Mesendoderm (in vitro differentiated cells): Measurements from ENCODE around the gene CNTN4.
A peak's percentile ranks its signal among the peaks of the same experiment; 100 is the strongest.

Source experiments
- DNase-seq: peaks from one replicate; pipeline ENCODE4 v3.0.0; 2013
- H2AK5ac ChIP-seq: 2 replicates; pipeline ENCODE4 v1.6.1; 2013; ENCODE audit warnings: low read length, inconsistent platforms
- H2BK120ac ChIP-seq: 2 replicates; pipeline ENCODE4 v1.6.1; 2013; ENCODE audit warnings: low read depth, mild to moderate bottlenecking, low read length, moderate library complexity, mixed read lengths
- H2BK15ac ChIP-seq: replicated peaks from 2 replicates; pipeline ENCODE4 v1.6.1; 2013; ENCODE audit warnings: low read depth, mild to moderate bottlenecking, moderate library complexity
- H2BK5ac ChIP-seq: 2 replicates; pipeline ENCODE4 v1.6.1; 2013; ENCODE audit warnings: low read length, inconsistent platforms
- H3K18ac ChIP-seq: 2 replicates; pipeline ENCODE4 v1.6.1; 2013; ENCODE audit warnings: mild to moderate bottlenecking, low read length, mixed read lengths
- H3K23ac ChIP-seq: one replicate; pipeline ENCODE4 v1.6.1; 2013; ENCODE audit warnings: low read length
- H3K27ac ChIP-seq: 2 replicates; pipeline ENCODE4 v1.5.1; 2013; ENCODE audit warnings: low read depth, mild to moderate bottlenecking, inconsistent platforms, low read length, moderate library complexity
- H3K27me3 ChIP-seq: 2 replicates; pipeline ENCODE4 v1.6.1; 2013; ENCODE audit warnings: low read length, control low read depth, mild to moderate bottlenecking, inconsistent platforms; ENCODE audit not compliant: insufficient read depth, poor library complexity
- H3K36me3 ChIP-seq: 2 replicates; pipeline ENCODE4 v1.6.1; 2013; ENCODE audit warnings: low read length, inconsistent platforms; ENCODE audit not compliant: control insufficient read depth, insufficient read depth
- H3K4ac ChIP-seq: one replicate; pipeline ENCODE4 v1.6.1; 2013; ENCODE audit warnings: low read depth, mild to moderate bottlenecking, low read length, moderate library complexity
- H3K4me1 ChIP-seq: 2 replicates; pipeline ENCODE4 v1.6.1; 2013; ENCODE audit warnings: low read depth, low read length, inconsistent platforms; ENCODE audit not compliant: control insufficient read depth
- H3K4me2 ChIP-seq: 2 replicates; pipeline ENCODE4 v1.6.1; 2013; ENCODE audit warnings: low read length
- H3K4me3 ChIP-seq: 2 replicates; pipeline ENCODE4 v1.5.1; 2013; ENCODE audit warnings: mild to moderate bottlenecking, low read length
- H3K56ac ChIP-seq: one replicate; pipeline ENCODE4 v1.6.1; 2013; ENCODE audit warnings: low read length
- H3K79me1 ChIP-seq: 2 replicates; pipeline ENCODE4 v1.6.1; 2013; ENCODE audit warnings: low read length, inconsistent platforms
- H3K79me2 ChIP-seq: 2 replicates; pipeline ENCODE4 v1.6.1; 2013; ENCODE audit warnings: mild to moderate bottlenecking, low read length; ENCODE audit not compliant: control insufficient read depth, insufficient read depth
- H3K9ac ChIP-seq: 2 replicates; pipeline ENCODE4 v1.6.1; 2013; ENCODE audit warnings: low read length, inconsistent platforms
- H4K5ac ChIP-seq: one replicate; pipeline ENCODE4 v1.6.1; 2013; ENCODE audit warnings: low read length
- H4K8ac ChIP-seq: one replicate; pipeline ENCODE4 v1.6.1; 2013; ENCODE audit warnings: low read depth, mild to moderate bottlenecking, control low read depth, low read length, moderate library complexity
- WGBS: extraction: QIAGEN DNeasy Blood & Tissue Kit; methylation state at CpG from one replicate; pipeline ENCODE4 v1.1.7; 2013; ENCODE audit warnings: low lambda C conversion rate, missing lambda C conversion rate; ENCODE audit not compliant: insufficient coverage; ENCODE audit errors: extremely low coverage; 5-methylcytosine and 5-hydroxymethylcytosine counted together

Gene CNTN4

GRCh38 chr3:2597615-2598014 is 498.9 kb downstream of the CNTN4 start:
- Histone ChIP-seq H2BK15ac (no peak overlapping the region), H3K4me1 (no peaks in the 10 kb centered on the region)

GRCh38 chr3:2599471-2599870 is 500.8 kb downstream of the CNTN4 start:
- no peak for DNase-seq
- no peaks in the 10 kb centered on the region for H3K79me2 ChIP-seq

More at GRCh38 chr3:2597615-2598014, 498.9 kb downstream of the CNTN4 start:
- no peak overlapping the region for H4K5ac ChIP-seq
- no peak overlapping the region for H2BK5ac ChIP-seq
- H3K4me3 ChIP-seq, result no peak overlapping the region
- no peak overlapping the region for H3K4me2 ChIP-seq
- H3K79me1 ChIP-seq, result no peaks in the 10 kb centered on the region
- H3K27me3 ChIP-seq, result no peaks in the 10 kb centered on the region
- no peak overlapping the region for H3K9ac ChIP-seq
- H3K23ac ChIP-seq, result no peak overlapping the region
- H2AK5ac ChIP-seq, result no peak overlapping the region
- H2BK120ac ChIP-seq, result no peak overlapping the region
- no peak overlapping the region for H3K18ac ChIP-seq
- H3K36me3 ChIP-seq, result no peaks in the 10 kb centered on the region
- H4K8ac ChIP-seq, result no peak overlapping the region
- H3K56ac ChIP-seq, result no peak overlapping the region
- no peak overlapping the region for H3K4ac ChIP-seq
- H3K79me2 ChIP-seq, result no peaks in the 10 kb centered on the region
- no CpG with 5 or more reads among the region's 3 CpGs for WGBS
- no peak for DNase-seq
- H3K27ac ChIP-seq, result no peak overlapping the region

GRCh38 chr3:2603692-2604289 is 505.1 kb downstream of the CNTN4 start:
- Histone ChIP-seq H3K4me2 (no peak overlapping the region), H3K36me3 (no peaks in the 10 kb centered on the region), H3K9ac (no peak overlapping the region), H3K4me1 (no peaks in the 10 kb centered on the region), H4K8ac (no peak overlapping the region), H3K79me2 (no peaks in the 10 kb centered on the region), H3K23ac (no peak overlapping the region), H3K27ac (no peak overlapping the region), H3K27me3 (no peaks in the 10 kb centered on the region), H3K79me1 (no peaks in the 10 kb centered on the region), H3K18ac (no peak overlapping the region), H2BK15ac (no peak overlapping the region), H3K56ac (no peak overlapping the region), H2BK120ac (no peak overlapping the region), H3K4me3 (no peak overlapping the region), H3K4ac (no peak overlapping the region), H2BK5ac (no peak overlapping the region), H2AK5ac (no peak overlapping the region), H4K5ac (no peak overlapping the region)
- WGBS, result no CpG with 5 or more reads among the region's 5 CpGs
- DNase-seq, result no peak

More at GRCh38 chr3:2599471-2599870, 500.8 kb downstream of the CNTN4 start:
- H3K56ac ChIP-seq, result no peak overlapping the region
- H2BK120ac ChIP-seq, result no peak overlapping the region
- H2BK15ac ChIP-seq, result no peak overlapping the region
- H3K36me3 ChIP-seq, result no peaks in the 10 kb centered on the region
- H4K8ac ChIP-seq, result no peak overlapping the region
- H3K23ac ChIP-seq, result no peak overlapping the region
- H2BK5ac ChIP-seq, result no peak overlapping the region
- H3K9ac ChIP-seq, result no peak overlapping the region
- no peak overlapping the region for H3K4me3 ChIP-seq
- H3K18ac ChIP-seq, result no peak overlapping the region
- no peak overlapping the region for H3K4me2 ChIP-seq
- no peak overlapping the region for H2AK5ac ChIP-seq
- no peak overlapping the region for H3K4ac ChIP-seq
- H4K5ac ChIP-seq, result no peak overlapping the region
- no peaks in the 10 kb centered on the region for H3K27me3 ChIP-seq
- H3K27ac ChIP-seq, result no peak overlapping the region
- WGBS, result no CpG with 5 or more reads among the region's 1 CpG
- H3K79me1 ChIP-seq, result no peaks in the 10 kb centered on the region
- no peaks in the 10 kb centered on the region for H3K4me1 ChIP-seq

- H3K4me2 ChIP-seq, result no peak overlapping the region
- H3K79me1 ChIP-seq, result no peaks in the 10 kb centered on the region
- H3K9ac ChIP-seq, result no peak overlapping the region
- no peak overlapping the region for H3K23ac ChIP-seq
- H3K4me1 ChIP-seq, result no peaks in the 10 kb centered on the region
- H3K4me3 ChIP-seq, result no peak overlapping the region
- H3K27me3 ChIP-seq, result no peaks in the 10 kb centered on the region
- no peak overlapping the region for H4K5ac ChIP-seq
- no peaks in the 10 kb centered on the region for H3K79me2 ChIP-seq
- no peak overlapping the region for H2BK5ac ChIP-seq
- H2AK5ac ChIP-seq, result no peak overlapping the region
- H4K8ac ChIP-seq, result no peak overlapping the region
- H3K18ac ChIP-seq, result no peak overlapping the region
- no peak overlapping the region for H3K56ac ChIP-seq
- H3K36me3 ChIP-seq, result no peaks in the 10 kb centered on the region
- WGBS, result no CpG with 5 or more reads among the region's 3 CpGs
- no peak overlapping the region for H3K27ac ChIP-seq
- H2BK15ac ChIP-seq, result no peak overlapping the region
- no peak for DNase-seq
- no peak overlapping the region for H3K4ac ChIP-seq
- no peak overlapping the region for H2BK120ac ChIP-seq
Measured at GRCh38 chr3:2614578-2614977, 515.9 kb downstream of the CNTN4 start.

- no peak overlapping the region for H2AK5ac ChIP-seq
- H3K4me3 ChIP-seq, result no peak overlapping the region
- H3K56ac ChIP-seq, result no peak overlapping the region
- H3K27me3 ChIP-seq, result no peaks in the 10 kb centered on the region
- H3K18ac ChIP-seq, result no peak overlapping the region
- H3K4me1 ChIP-seq, result no peaks in the 10 kb centered on the region
- H3K36me3 ChIP-seq, result no peaks in the 10 kb centered on the region
- no peak overlapping the region for H3K23ac ChIP-seq
- H2BK120ac ChIP-seq, result no peak overlapping the region
- no peak overlapping the region for H3K4me2 ChIP-seq
- H3K79me1 ChIP-seq, result no peaks in the 10 kb centered on the region
- no peak overlapping the region for H3K9ac ChIP-seq
- H4K8ac ChIP-seq, result no peak overlapping the region
- no peak overlapping the region for H3K27ac ChIP-seq
- no peaks in the 10 kb centered on the region for H3K79me2 ChIP-seq
- no peak overlapping the region for H4K5ac ChIP-seq
- H2BK5ac ChIP-seq, result no peak overlapping the region
- no peak overlapping the region for H2BK15ac ChIP-seq
- no peak for DNase-seq
- H3K4ac ChIP-seq, result no peak overlapping the region
Measured at GRCh38 chr3:2615080-2615479, 516.4 kb downstream of the CNTN4 start.

GRCh38 chr3:2623436-2623835 is 524.8 kb downstream of the CNTN4 start:
- Histone ChIP-seq H4K8ac (no peak overlapping the region), H3K27ac (no peak overlapping the region), H3K4me3 (no peak overlapping the region), H2BK5ac (no peak overlapping the region), H2BK15ac (no peak overlapping the region), H2AK5ac (no peak overlapping the region), H3K18ac (no peak overlapping the region), H2BK120ac (no peak overlapping the region), H3K79me1 (no peaks in the 10 kb centered on the region), H3K9ac (no peak overlapping the region), H3K4ac (no peak overlapping the region), H4K5ac (peak overlapping the region; percentile 78), H3K4me1 (no peaks in the 10 kb centered on the region), H3K23ac (no peak overlapping the region), H3K27me3 (no peaks in the 10 kb centered on the region), H3K4me2 (no peak overlapping the region), H3K56ac (no peak overlapping the region), H3K36me3 (no peaks in the 10 kb centered on the region), H3K79me2 (no peaks in the 10 kb centered on the region)
- no peak for DNase-seq
- no CpG with 5 or more reads among the region's 1 CpG for WGBS
